ENCODE results near the gene HOXC5. TPM values are rescaled to one million over a fixed set of nuclear protein-coding genes. Genes with fewer than 3 reads are reported as not detected.

HOXC5 gene
- polyA plus RNA-seq, 3 donors: not detected

GRCh38 chr12:54011665-54012532 lies 21.0 kb upstream of the HOXC5 start:
- no peak overlapping the region for H3K4me3 ChIP-seq (replicated peaks in 1 of 3; ENCODE audit: low read depth in 2 of 3, low read length in 3 of 3)
- TF ChIP-seq CTCF (IDR thresholded peaks at IDR 0.05): no peak
- DNase-seq: no peak
- peaks cover 93 to 99% of the 10 kb centered on the region in 2 donors for H3K27me3 ChIP-seq (ENCODE audit: control insufficient read depth in 2 of 2, insufficient read depth in 2 of 2, low read length in 2 of 2)
- H4K20me1 ChIP-seq (ENCODE audit: insufficient read depth, low read length): no peaks in the 10 kb centered on the region
- no peak overlapping the region for H3K9ac ChIP-seq (ENCODE audit: insufficient read depth, low read length, poor library complexity, severe bottlenecking)
- peaks cover 97 to 98% (median 98%) of the 10 kb centered on the region in 3 donors for H3K27me3 Mint-ChIP-seq (ENCODE audit: low read depth in 3 of 3)
- H3K27ac ChIP-seq (ENCODE audit: low read depth in 1 of 2, low read length in 2 of 2): no peak overlapping the region
- peaks cover 28% of the 10 kb centered on the region for H3K4me1 Mint-ChIP-seq
- peaks cover under 1 to 46% of the 10 kb centered on the region in 2 donors for H3K9me3 ChIP-seq (replicated peaks in 1 of 2; ENCODE audit: control insufficient read depth in 1 of 2, insufficient read depth in 1 of 2, low read length in 2 of 2)
- peak overlapping the region in 1 of 7 donors; percentile 60 for H3K27ac Mint-ChIP-seq
- H3K9me3 Mint-ChIP-seq: peaks cover 0 to 45% (median 11%) of the 10 kb centered on the region in 7 donors
- no peak overlapping the region for H3K4me2 ChIP-seq (replicated peaks; ENCODE audit: extremely low read depth, low read length, poor library complexity, severe bottlenecking)
- H3K4me1 ChIP-seq (ENCODE audit: control insufficient read depth in 1 of 2, insufficient read depth in 2 of 2, low read length in 2 of 2): peaks cover 6% of the 10 kb centered on the region in 2 donors
- H3K4me3 Mint-ChIP-seq: peak overlapping the region in 1 of 2 donors; percentile 81
- no peak overlapping the region for H2AFZ ChIP-seq (ENCODE audit: insufficient read depth, low read depth, low read length, poor library complexity, severe bottlenecking)
- H3K36me3 Mint-ChIP-seq: peaks cover 3 to 6% of the 10 kb centered on the region in 2 donors
- no peaks in the 10 kb centered on the region for H3K36me3 ChIP-seq (replicated peaks in 1 of 2; ENCODE audit: control insufficient read depth in 1 of 2, insufficient read depth in 2 of 2, low read length in 2 of 2)
- intact Hi-C loops (cut with micrococcal nuclease): no loop called here
- WGBS (ENCODE audit: insufficient coverage): no CpG with 5 or more reads among the region's 14 CpGs
- H3K79me2 ChIP-seq (ENCODE audit: insufficient read depth, low read length): no peaks in the 10 kb centered on the region

GRCh38 chr12:54012631-54013409 lies 20.0 kb upstream of the HOXC5 start:
- Histone ChIP-seq H3K27ac (ENCODE audit: low read depth in 1 of 2, low read length in 2 of 2) (no peak overlapping the region), H3K36me3 (replicated peaks in 1 of 2; ENCODE audit: control insufficient read depth in 1 of 2, insufficient read depth in 2 of 2, low read length in 2 of 2) (no peaks in the 10 kb centered on the region), H3K9ac (ENCODE audit: insufficient read depth, low read length, poor library complexity, severe bottlenecking) (no peak overlapping the region), H3K27me3 (ENCODE audit: control insufficient read depth in 2 of 2, insufficient read depth in 2 of 2, low read length in 2 of 2) (peaks cover 93 to 99% of the 10 kb centered on the region in 2 donors), H3K4me3 (replicated peaks in 1 of 3; ENCODE audit: low read depth in 2 of 3, low read length in 3 of 3) (no peak overlapping the region), H2AFZ (ENCODE audit: insufficient read depth, low read depth, low read length, poor library complexity, severe bottlenecking) (no peak overlapping the region), H3K4me1 (ENCODE audit: control insufficient read depth in 1 of 2, insufficient read depth in 2 of 2, low read length in 2 of 2) (peaks cover 5 to 7% of the 10 kb centered on the region in 2 donors), H4K20me1 (ENCODE audit: insufficient read depth, low read length) (no peaks in the 10 kb centered on the region), H3K79me2 (ENCODE audit: insufficient read depth, low read length) (no peaks in the 10 kb centered on the region), H3K9me3 (replicated peaks in 1 of 2; ENCODE audit: control insufficient read depth in 1 of 2, insufficient read depth in 1 of 2, low read length in 2 of 2) (peaks cover 1 to 43% of the 10 kb centered on the region in 2 donors), H3K4me2 (replicated peaks; ENCODE audit: extremely low read depth, low read length, poor library complexity, severe bottlenecking) (no peak overlapping the region)
- H3K4me1 Mint-ChIP-seq: peaks cover 28% of the 10 kb centered on the region
- peak overlapping the region in 1 of 2 donors; percentile 49 for H3K4me3 Mint-ChIP-seq
- intact Hi-C loops (cut with micrococcal nuclease): no loop called here
- WGBS (ENCODE audit: insufficient coverage): no CpG with 5 or more reads among the region's 6 CpGs
- H3K36me3 Mint-ChIP-seq: peaks cover 2 to 6% of the 10 kb centered on the region in 2 donors
- TF ChIP-seq CTCF (IDR thresholded peaks at IDR 0.05): no peak
- H3K27me3 Mint-ChIP-seq (ENCODE audit: low read depth in 3 of 3): peaks cover 97 to 98% (median 98%) of the 10 kb centered on the region in 3 donors
- peak overlapping the region in 1 of 7 donors; percentile 53 for H3K27ac Mint-ChIP-seq
- peaks cover 0 to 49% (median 15%) of the 10 kb centered on the region in 7 donors for H3K9me3 Mint-ChIP-seq
- no peak for DNase-seq

Data from CD14-positive monocyte (primary cell).